GM19025 (cell line): Measurements from ENCODE around the gene DMRT3.

ENCODE experiments used
- ATAC-seq: cut with Tn5 transposase; IDR thresholded peaks from one replicate; pipeline ENCODE4 v1.9.1; 2021; ENCODE audit warnings: mild to moderate bottlenecking, low read depth, moderate library complexity; ENCODE audit not compliant: unreplicated experiment

The DMRT3 gene

GRCh38 chr9:976258-976942, at the start of gene DMRT3:
DMRT3 (plus strand) TSS chr9:976655; CDS start chr9:977002, 347 bp downstream.
- no peak for ATAC-seq

GRCh38 chr9:926976-927375, 49.5 kb upstream of the DMRT3 start:
- no peak for ATAC-seq

GRCh38 chr9:928363-929042, 48.0 kb upstream of the DMRT3 start:
- no peak for ATAC-seq

- ATAC-seq = no peak
Observed at GRCh38 chr9:929719-930118, 46.7 kb upstream of the DMRT3 start.

DNA sequence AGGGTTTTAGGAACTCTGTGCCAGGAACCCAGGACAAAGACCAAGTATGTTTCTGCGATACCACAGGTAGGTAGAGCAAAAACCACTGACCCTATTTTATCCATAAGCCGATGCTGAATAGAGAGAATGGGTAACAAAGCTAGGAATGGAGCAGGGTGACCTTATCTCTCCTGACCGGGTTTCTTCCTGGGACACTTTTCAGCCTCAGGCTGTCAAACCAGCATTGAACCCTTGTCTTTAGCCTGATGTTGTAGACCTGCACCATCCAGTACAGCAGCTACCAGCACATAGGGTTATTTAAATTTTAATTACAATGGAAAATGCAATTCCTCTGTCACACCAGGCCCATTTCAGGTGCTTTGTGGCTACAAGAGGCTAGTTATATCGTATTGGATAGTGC, 43.1 kb upstream of the DMRT3 start:
- ATAC-seq = no peak

GRCh38 chr9:935348-935965, 41.0 kb upstream of the DMRT3 start:
- no peak for ATAC-seq

DNA sequence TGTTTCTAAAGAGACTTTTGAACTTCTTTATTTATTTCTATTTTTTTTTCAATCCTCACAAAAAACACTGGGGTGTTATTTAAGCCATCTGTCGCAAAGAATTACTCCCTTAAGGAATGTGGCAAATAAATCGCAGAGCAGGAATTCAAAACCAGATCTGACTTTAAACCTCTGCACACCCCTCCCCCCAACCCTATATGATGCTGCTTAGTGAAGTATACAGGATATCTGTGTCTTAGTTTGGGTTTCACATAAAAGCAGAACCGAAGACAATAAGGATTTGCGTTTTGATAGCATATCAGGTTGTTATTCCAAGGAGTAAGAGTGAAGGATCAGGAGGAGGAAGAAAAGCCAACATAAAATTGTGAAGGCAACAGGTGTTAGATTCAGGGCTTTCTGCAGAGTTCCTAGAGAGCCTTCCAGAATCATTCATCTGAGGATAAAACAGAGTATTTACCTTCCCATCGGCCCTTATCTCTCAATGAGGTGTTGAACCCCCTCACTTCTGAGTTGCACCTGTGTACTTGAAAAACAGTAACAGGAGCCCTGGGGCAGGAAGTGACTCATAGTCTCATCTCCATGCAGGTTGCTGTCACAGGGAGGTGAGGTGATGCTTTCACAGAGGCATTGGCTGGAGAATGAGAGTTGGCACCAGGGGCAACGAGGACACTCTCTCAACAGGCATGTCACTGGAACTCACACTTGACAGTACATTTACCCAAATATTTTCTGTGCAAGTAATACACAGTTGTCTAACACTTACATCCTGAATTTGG, 33.5 kb upstream of the DMRT3 start:
- ATAC-seq = no peak

DNA sequence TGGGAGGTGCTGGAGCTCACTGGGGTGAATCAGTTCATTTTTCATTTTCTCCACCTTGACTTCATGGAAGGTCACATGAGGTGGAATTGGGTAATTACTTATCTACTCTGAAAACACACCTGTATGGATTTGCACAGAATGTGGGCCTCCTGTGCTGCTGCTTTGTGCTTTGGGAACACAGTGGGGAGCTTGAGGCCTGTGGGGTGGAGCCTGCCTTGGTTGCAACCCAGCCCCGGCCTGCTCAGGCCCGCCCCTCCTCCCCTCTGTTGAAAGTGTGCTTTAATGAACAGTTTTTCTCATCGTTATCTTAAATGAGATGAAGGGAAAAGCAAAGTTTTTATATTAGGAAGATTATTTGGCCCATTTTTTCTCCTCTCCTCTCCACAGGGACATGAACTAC, 28.5 kb upstream of the DMRT3 start:
- ATAC-seq = no peak

DNA sequence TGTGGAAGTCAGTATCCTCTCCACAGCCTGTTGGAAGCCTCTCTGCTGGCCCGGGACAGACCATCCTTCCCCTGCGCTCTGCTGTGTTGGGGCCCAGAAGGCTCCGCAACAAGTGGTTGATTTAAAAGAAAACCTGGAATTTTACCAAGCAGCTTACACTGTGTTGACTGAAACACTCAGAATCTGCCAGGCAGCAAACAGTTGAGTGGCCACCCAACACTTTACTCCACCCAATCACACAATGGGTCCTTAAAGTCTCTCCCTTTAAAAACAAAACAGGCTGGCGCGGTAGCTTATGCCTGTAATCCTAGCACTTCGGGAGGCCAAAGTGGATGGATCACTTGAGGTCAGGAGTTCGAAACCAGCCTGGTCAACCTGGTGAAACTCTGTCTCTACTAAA, 28.0 kb upstream of the DMRT3 start:
- ATAC-seq = no peak

- ATAC-seq = no peak
Observed at GRCh38 chr9:950139-950538, 26.3 kb upstream of the DMRT3 start.

- no peak for ATAC-seq
Observed at GRCh38 chr9:952546-952945, 23.9 kb upstream of the DMRT3 start.

DNA sequence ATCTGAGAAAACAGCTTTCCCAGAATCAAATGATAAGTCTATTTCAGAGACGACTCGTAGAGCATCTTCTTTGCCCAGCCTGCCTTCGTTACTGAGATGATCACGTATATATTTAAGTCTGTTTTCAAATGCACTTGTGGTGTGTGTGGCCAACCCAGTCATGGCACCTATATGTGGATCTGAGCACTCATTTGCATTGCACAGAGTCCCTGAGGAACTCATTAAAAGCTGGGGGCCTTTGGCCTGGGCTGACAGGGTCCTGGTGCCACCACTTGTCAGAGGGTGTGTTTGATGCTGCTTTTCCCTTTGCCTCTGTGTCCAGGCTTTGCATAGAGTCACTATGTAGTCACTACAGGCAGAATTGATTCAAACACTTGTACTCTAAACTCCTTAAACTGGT, 17.4 kb upstream of the DMRT3 start:
- no peak for ATAC-seq

GRCh38 chr9:959914-960313, 16.5 kb upstream of the DMRT3 start:
- ATAC-seq = no peak

DNA sequence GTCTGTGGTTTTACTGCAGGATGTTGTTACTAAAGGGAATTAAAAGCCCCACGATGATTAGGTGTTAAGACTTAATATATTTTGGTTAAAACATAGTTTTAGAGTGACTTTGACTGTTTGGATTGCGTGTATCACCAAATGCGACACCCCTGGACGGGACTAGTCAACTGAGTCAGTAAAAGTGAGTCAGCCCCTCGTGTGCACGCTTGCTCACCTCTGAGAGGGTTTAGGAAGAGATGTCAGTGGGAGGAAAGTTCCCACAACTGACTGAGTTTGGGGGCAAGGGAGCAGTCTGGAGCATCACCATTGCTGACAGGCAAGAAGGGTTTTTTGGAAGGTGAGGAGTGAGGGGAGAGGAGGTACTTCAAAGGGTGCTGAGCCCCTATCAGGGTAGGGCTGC, 14.4 kb upstream of the DMRT3 start:
- ATAC-seq = no peak

DNA sequence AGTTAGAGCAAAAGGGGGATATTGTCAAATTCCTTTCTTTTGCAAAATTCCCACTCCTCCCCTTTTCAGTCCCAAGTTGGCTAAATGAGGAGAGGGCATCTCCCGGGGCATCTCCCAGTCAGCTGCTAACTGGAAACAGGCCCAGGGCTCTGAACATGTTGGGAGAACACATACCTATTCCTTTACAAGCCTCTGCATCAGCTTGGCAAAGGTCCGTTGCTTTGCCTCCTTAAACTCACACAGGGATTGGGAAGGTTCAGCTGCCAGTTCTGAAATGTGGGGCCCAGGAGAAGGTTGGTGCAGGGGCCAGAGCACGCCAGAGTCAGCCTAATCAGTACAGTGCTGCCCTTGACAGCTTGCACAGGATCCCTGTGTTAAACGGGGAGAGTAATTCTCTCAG, 11.0 kb upstream of the DMRT3 start:
- ATAC-seq = no peak

DNA sequence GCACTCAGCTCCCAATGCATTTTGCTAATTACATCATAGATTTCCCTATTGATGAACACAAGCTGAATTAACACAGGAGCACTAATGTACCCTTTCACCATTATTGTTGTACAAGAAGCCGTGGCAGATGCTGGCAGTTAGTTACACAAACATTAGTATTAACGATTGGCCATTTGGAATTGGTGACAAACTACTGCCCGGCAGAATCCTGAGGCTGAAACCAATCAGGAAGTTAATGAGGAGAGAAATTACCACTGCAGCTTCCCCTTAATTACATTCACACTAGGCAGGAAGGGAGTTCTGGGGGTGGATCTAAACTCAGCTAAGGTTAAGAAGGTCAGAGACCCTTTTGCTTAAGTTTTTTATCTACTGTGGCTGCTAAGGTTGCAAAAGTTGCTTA, 9.6 kb upstream of the DMRT3 start:
- no peak for ATAC-seq

DNA sequence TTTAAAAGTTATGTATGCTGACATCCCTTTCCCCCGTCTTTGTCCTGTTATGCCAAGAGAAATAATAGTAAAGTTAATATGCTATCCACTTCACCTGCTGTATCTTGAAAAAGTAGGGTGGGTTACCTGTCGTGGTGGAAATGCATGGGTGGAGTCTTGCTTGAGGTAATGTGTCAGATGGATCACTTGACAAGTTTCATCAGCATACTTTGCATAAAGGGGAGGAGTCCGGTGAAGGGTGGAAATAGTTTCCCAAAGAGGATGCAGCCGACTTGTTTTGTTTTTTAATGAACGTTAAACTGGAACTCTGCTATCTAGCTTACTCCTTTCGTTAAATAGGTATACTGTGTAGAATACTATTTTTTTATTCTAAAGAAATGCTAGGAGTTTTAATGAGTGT, 9.0 kb upstream of the DMRT3 start:
- ATAC-seq = no peak

GRCh38 chr9:967903-968641, 8.4 kb upstream of the DMRT3 start:
- no peak for ATAC-seq

DNA sequence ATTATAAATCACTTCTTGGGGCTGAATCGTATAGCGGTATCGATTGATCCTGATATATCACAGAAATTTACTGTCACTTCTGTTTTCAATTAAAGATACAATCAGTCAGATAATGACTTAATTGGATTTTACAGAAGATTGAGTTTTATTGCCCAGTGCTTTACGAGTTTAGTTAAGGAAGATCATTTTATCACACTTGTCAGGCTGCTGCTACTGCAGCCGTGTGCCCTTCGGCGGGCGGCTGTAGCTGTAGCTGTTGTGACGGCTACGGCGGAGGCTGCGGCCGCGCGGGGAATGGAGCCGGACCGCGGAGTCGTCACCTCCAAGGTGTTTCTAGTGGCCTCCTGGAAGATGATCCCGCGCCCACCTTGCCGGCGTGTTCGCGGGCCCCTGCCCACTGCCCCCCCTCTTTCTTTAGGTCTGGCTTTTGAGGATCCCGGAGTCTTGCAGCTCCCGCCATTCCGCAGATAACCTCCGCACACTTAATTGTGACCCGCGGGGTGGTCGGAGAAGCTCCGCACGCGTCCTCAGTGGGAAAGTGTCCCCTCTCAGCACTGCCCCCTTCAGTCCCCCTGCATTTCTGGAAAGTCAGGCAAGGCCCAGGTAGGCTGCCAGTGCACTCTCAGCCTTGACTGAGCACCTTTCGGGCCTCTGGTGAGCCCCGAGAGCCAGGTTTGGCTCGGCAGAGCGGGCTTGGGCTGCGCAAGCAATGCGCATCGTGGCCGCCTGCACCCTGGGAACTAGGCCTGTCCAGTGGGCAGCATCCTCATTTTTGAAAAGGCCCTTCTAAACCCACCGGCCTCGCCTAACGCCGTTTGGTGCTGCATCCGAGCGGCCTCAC, 6.9 kb upstream of the DMRT3 start:
- no peak for ATAC-seq
